Endodermal cell (in vitro differentiated cells): ENCODE measurements around the gene ZNF689. TPM values are rescaled to one million over a fixed set of nuclear protein-coding genes. Genes with fewer than 3 reads are reported as not detected.
"Not testable (repeated sequence)": the region's sequence is repeated elsewhere in the genome, so short reads cannot be mapped to it uniquely, and the experiment has no call there.

Experiments
- DNase-seq: peaks from one replicate; pipeline ENCODE4 v3.0.0-alpha.2; 2017
- H3K27ac ChIP-seq: 2 replicates; pipeline ENCODE4 v1.5.1; 2013; ENCODE audit warnings: mild to moderate bottlenecking, low read depth, low read length, moderate library complexity
- H3K27me3 ChIP-seq: 2 replicates; pipeline ENCODE4 v1.6.1; 2013; ENCODE audit warnings: mild to moderate bottlenecking, low read length, moderate library complexity; ENCODE audit not compliant: insufficient read depth, control insufficient read depth, poor library complexity, severe bottlenecking
- H3K36me3 ChIP-seq: 2 replicates; pipeline ENCODE4 v1.7.0; 2013; ENCODE audit warnings: mild to moderate bottlenecking, low read length, moderate library complexity; ENCODE audit not compliant: control insufficient read depth, insufficient read depth
- H3K4me1 ChIP-seq: one replicate; pipeline ENCODE4 v1.7.0; 2013; ENCODE audit warnings: low read length; ENCODE audit not compliant: control insufficient read depth, insufficient read depth
- H3K4me3 ChIP-seq: 2 replicates; pipeline ENCODE4 v1.5.1; 2013; ENCODE audit warnings: mild to moderate bottlenecking, low read length, moderate library complexity
- H3K9ac ChIP-seq: 2 replicates; pipeline ENCODE4 v1.6.1; 2013; ENCODE audit warnings: mild to moderate bottlenecking, low read length, moderate library complexity; ENCODE audit not compliant: poor library complexity, severe bottlenecking; ENCODE audit errors: extremely low read depth
- H3K9me3 ChIP-seq: 2 replicates; pipeline ENCODE4 v1.6.1; 2013; ENCODE audit warnings: mild to moderate bottlenecking, low read length, moderate library complexity; ENCODE audit not compliant: control insufficient read depth
- H3K27ac Mint-ChIP-seq: 2 replicates; pipeline ENCODE4 v1.8.0; 2020; ENCODE audit warnings: mixed read lengths
- H3K27me3 Mint-ChIP-seq: 2 replicates; pipeline ENCODE4 v1.8.0; 2021; ENCODE audit warnings: mild to moderate bottlenecking, mixed read lengths; ENCODE audit not compliant: insufficient read depth
- H3K36me3 Mint-ChIP-seq: 2 replicates; pipeline ENCODE4 v1.8.0; 2020; ENCODE audit warnings: low read depth, mixed read lengths
- H3K4me1 Mint-ChIP-seq: 2 replicates; pipeline ENCODE4 v1.8.0; 2020; ENCODE audit warnings: mixed read lengths
- H3K4me3 Mint-ChIP-seq: 2 replicates; pipeline ENCODE4 v1.8.0; 2020; ENCODE audit warnings: mild to moderate bottlenecking, moderate library complexity, mixed read lengths
- H3K9me3 Mint-ChIP-seq: 2 replicates; pipeline ENCODE4 v1.8.0; 2020; ENCODE audit warnings: mild to moderate bottlenecking, mixed read lengths
- WGBS, 2 experiments: methylation state at CpG; one replicate each; pipeline versions ENCODE4 v1.1.5 to v1.1.7; 2013; ENCODE audit warnings: missing lambda C conversion rate in 2 of 2, mixed read lengths in 1 of 2; ENCODE audit not compliant: insufficient coverage in 1 of 2, insufficient read length in 1 of 2; 5-methylcytosine and 5-hydroxymethylcytosine counted together
- total RNA-seq, 2 donors: library from RNA; stranded (reverse); fragmentation: NEBNext Ultra II Directional in 1 of 2; extraction: Animal tissue kit (Norgen Biotek cat#: 25700) in 1 of 2; gene quantifications; 2 replicates in 1 of 2; 3 replicates in 1 of 2; pipeline ENCODE4 v1.2.1, GENCODE V29; 2021
- TF ChIP-seq, protein P1 (sequence below): fragments of 200-600 bp; sonication (generic); conservative IDR thresholded peaks from 2 replicates; pipeline ENCODE4 v1.5.0; 2021; ENCODE audit warnings: antibody characterized with exemption, mild to moderate bottlenecking

ZNF689 gene
- total RNA-seq, 2 donors from 2014 or later, result 13.0 to 15.8 TPM

DNA sequence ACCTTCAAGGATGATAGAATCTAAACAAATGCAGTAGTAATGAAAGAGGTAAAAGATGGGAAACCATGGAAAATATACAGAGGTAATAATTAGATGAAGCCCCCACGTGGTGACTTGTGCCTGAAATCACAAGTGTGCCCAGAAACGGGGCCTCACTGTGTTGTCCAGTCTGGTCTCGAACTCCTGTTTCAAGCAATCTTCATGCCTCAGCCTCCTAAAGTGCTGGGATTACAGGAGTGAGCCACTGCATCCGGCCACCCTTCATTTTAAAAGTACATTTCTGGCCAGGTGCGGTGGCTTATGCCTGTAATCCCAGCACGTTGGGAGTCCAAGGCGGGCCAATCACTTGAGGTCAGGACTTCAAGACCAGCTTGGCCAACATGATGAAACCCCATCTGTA, 26.4 kb upstream of the ZNF689 start:
- no peak for DNase-seq
- TF ChIP-seq, protein P1, sequence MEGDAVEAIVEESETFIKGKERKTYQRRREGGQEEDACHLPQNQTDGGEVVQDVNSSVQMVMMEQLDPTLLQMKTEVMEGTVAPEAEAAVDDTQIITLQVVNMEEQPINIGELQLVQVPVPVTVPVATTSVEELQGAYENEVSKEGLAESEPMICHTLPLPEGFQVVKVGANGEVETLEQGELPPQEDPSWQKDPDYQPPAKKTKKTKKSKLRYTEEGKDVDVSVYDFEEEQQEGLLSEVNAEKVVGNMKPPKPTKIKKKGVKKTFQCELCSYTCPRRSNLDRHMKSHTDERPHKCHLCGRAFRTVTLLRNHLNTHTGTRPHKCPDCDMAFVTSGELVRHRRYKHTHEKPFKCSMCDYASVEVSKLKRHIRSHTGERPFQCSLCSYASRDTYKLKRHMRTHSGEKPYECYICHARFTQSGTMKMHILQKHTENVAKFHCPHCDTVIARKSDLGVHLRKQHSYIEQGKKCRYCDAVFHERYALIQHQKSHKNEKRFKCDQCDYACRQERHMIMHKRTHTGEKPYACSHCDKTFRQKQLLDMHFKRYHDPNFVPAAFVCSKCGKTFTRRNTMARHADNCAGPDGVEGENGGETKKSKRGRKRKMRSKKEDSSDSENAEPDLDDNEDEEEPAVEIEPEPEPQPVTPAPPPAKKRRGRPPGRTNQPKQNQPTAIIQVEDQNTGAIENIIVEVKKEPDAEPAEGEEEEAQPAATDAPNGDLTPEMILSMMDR, result no peak
- Mint-ChIP-seq H3K9me3 (no peaks in the 10 kb centered on the region), H3K36me3 (no peaks in the 10 kb centered on the region), H3K4me3 (no peak overlapping the region), H3K27me3 (peaks cover 6% of the 10 kb centered on the region), H3K27ac (no peak overlapping the region), H3K4me1 (peaks cover 6% of the 10 kb centered on the region)
- H3K36me3 ChIP-seq, result no peaks in the 10 kb centered on the region
- H3K4me3 ChIP-seq, result no peak overlapping the region
- H3K9ac ChIP-seq, result no peak overlapping the region
- no peaks in the 10 kb centered on the region for H3K9me3 ChIP-seq
- H3K4me1 ChIP-seq, result no peaks in the 10 kb centered on the region
- 86 to 94% methylated on average over 7 of the region's 7 CpGs for WGBS, 2 experiments
- H3K27me3 ChIP-seq, result no peaks in the 10 kb centered on the region
- no peak overlapping the region for H3K27ac ChIP-seq

GRCh38 chr16:30633526-30633925, 23.3 kb upstream of the ZNF689 start:
- H3K36me3 Mint-ChIP-seq, result no peaks in the 10 kb centered on the region
- peaks cover 5% of the 10 kb centered on the region for H3K27me3 ChIP-seq
- no peak for DNase-seq
- no peaks in the 10 kb centered on the region for H3K36me3 ChIP-seq
- H3K27me3 Mint-ChIP-seq, result peaks cover 9% of the 10 kb centered on the region
- H3K27ac Mint-ChIP-seq, result no peak overlapping the region
- peak overlapping the region; percentile 91 for H3K4me3 ChIP-seq
- no peaks in the 10 kb centered on the region for H3K9me3 ChIP-seq
- no peaks in the 10 kb centered on the region for H3K4me1 ChIP-seq
- peak overlapping the region; percentile 93 for H3K4me3 Mint-ChIP-seq
- TF ChIP-seq, protein P1, result no peak
- peaks cover 6% of the 10 kb centered on the region for H3K4me1 Mint-ChIP-seq
- H3K9me3 Mint-ChIP-seq, result no peaks in the 10 kb centered on the region
- peak overlapping the region; percentile 84 for H3K9ac ChIP-seq
- 92 to 98% methylated on average over 10 to 13 of the region's 17 CpGs for WGBS, 2 experiments
- H3K27ac ChIP-seq, result peak overlapping the region; percentile 3

GRCh38 chr16:30632454-30632853, 22.3 kb upstream of the ZNF689 start:
- not testable (repeated sequence) for H3K9ac ChIP-seq, H3K27ac Mint-ChIP-seq, H3K27ac ChIP-seq, H3K36me3 ChIP-seq, H3K9me3 Mint-ChIP-seq, H3K9me3 ChIP-seq, H3K4me3 Mint-ChIP-seq, H3K4me3 ChIP-seq, DNase-seq, H3K4me1 Mint-ChIP-seq, H3K27me3 ChIP-seq, H3K27me3 Mint-ChIP-seq, H3K36me3 Mint-ChIP-seq, H3K4me1 ChIP-seq
- WGBS, 2 experiments, result 88 to 100% methylated on average over 1 to 7 of the region's 7 CpGs
